Measurements from ENCODE around the gene NQO1. TPM values are rescaled to one million over a fixed set of nuclear protein-coding genes. Genes with fewer than 3 reads are reported as not detected.
A peak's percentile ranks its signal among the peaks of the same experiment; 100 is the strongest.

Gene NQO1
- 90.4 TPM for polyA plus RNA-seq (2013, experiment 1 of 2)
- 74.4 TPM for polyA plus RNA-seq (2013, experiment 2 of 2)

DNA sequence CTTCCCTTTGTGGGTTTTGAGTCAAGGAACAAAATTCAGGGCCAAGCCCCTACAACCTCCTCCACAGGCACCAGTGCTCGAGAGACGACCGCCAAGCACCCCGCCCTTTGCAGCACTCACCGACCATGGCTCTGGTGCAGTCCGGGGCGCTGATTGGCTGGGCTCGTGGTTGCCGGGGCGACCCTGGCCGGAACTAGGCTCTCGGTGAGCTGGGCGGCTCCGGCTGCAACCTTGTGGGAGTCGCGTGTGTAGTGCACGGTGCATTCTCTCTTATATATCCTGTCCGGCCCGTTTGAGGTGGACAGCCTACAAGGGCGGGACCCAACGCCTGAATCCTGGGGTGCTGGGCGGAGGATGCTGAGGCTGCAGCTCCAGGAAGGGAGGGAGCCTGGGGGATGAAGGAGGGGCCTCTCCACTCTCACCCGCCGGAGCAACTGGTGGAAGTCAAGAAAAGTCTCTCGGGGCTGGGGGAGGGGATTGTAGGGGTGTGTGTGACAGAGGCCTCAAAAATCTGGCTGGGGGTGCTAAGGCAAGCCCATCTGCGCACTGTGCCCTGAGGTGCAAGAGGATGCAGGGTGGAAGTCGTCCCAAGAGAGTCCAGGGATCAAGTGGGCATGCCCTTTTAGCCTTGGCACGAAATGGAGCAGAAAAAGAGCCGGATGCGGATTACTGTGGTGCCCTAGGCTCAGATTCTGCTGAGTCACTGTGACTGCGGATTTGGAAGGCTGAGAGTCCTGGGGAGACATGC is at the start of gene NQO1:
Gene NQO1 (minus strand): TSS at position 248 of the 748 bp plus-strand sequence. CDS start 121 bp downstream, at position 127.
- H3K27me3 ChIP-seq (ENCODE audit: insufficient read depth, low read length) = no peaks in the 10 kb centered on the region
- H3K36me3 ChIP-seq (ENCODE audit: insufficient read depth, low read length) = no peaks in the 10 kb centered on the region
- WGBS = 2% methylated on average over 31 of the region's 31 CpGs
- H3K4me1 ChIP-seq (ENCODE audit: insufficient read depth, low read length) = peaks cover 22% of the 10 kb centered on the region
- H3K4me3 ChIP-seq (ENCODE audit: low read length) = peak within 1 kb of the TSS; percentile 77
- H3K27ac ChIP-seq (ENCODE audit: low read depth, low read length) = peak within 1 kb of the TSS; percentile 94
- H3K9me3 ChIP-seq (ENCODE audit: insufficient read depth, low read depth, low read length) = no peaks in the 10 kb centered on the region
- H3K9ac ChIP-seq (ENCODE audit: low read depth, low read length) = peak within 1 kb of the TSS; percentile 91

DNA sequence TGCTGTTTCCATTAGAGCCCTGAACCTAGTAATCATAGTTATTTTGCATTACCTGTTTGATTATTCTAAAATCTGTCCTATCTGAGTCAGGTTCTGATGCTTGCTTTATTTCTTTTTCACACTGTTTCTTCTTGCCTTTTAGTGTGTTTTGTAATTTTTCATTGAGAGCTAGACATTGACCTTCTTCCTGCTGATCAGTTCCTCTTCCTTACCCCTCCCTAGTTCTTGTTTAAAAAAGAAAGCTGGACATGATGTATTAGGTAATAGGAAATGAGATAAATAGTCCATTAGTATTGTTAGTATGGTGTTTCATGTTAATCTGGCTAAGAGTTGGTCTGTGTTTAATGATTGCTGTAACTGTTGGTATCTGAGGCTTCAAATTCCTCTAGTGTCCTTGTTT is 49.2 kb upstream of the NQO1 start:
- H3K4me3 ChIP-seq (ENCODE audit: low read length) = no peak overlapping the region
- no peaks in the 10 kb centered on the region for H3K36me3 ChIP-seq (ENCODE audit: insufficient read depth, low read length)
- H3K27ac ChIP-seq (ENCODE audit: low read depth, low read length) = no peak overlapping the region
- no peak overlapping the region for H3K9ac ChIP-seq (ENCODE audit: low read depth, low read length)
- H3K9me3 ChIP-seq (ENCODE audit: insufficient read depth, low read depth, low read length) = peaks cover 8% of the 10 kb centered on the region; the same call in 1 of the 2 replicates
- no peaks in the 10 kb centered on the region for H3K4me1 ChIP-seq (ENCODE audit: insufficient read depth, low read length)
- H3K27me3 ChIP-seq (ENCODE audit: insufficient read depth, low read length) = no peaks in the 10 kb centered on the region

DNA sequence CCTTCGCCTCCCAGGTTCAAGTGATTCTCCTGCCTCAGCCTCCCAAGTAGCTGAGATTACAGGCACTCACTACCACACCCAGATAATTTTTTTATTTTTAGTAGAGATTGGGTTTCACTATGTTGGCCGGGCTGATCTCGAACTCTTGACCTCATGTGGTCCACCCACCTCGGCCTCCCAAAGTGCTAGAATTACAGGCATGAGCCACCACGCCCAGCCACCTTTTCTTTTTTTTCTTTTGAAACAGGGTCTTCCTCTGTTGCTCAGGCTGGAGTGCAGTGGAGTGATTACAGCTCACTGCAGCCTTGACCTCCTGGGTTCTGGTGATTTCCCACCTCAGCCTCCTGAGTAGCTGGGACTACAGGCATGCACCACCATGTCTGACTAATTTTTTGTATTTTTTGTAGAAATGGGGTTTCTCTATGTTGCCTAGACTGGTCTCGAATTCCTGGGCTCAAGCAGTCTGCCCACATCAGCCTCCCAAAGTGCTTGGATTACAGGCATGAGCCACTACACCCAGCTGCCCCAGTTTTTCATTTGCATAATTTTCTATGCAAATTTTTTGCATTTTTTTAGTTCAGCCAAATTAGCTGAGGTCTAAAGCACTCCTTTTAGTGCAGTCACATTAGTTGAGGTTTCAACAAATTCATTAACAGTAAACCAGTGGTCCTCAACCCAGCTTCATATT is 47.0 kb upstream of the NQO1 start:
- no peak overlapping the region for H3K4me3 ChIP-seq (ENCODE audit: low read length)
- WGBS = over 99% methylated on average over 6 of the region's 6 CpGs

DNA sequence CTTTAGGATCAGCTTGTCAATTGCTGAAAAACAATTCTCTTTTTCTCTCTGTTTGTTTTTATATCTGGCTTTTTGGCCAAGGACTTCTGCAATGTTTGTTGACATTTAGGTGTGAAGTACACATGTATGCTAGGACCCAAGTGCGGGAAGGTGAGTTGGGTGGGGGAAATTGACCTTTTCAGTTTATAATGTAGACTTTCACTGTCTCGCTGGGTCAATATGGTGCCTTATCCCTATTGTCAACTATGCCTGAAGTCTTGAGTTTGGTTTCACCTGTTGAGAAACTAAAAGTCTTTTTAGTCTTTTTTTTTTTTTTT is 45.2 kb upstream of the NQO1 start:
- Histone ChIP-seq H3K4me3 (ENCODE audit: low read length) (no peak overlapping the region), H3K36me3 (ENCODE audit: insufficient read depth, low read length) (no peaks in the 10 kb centered on the region), H3K9me3 (ENCODE audit: insufficient read depth, low read depth, low read length) (peaks cover 8% of the 10 kb centered on the region; the same call in 1 of the 2 replicates), H3K27me3 (ENCODE audit: insufficient read depth, low read length) (no peaks in the 10 kb centered on the region), H3K9ac (ENCODE audit: low read depth, low read length) (no peak overlapping the region), H3K27ac (ENCODE audit: low read depth, low read length) (no peak overlapping the region), H3K4me1 (ENCODE audit: insufficient read depth, low read length) (no peaks in the 10 kb centered on the region)
- WGBS = 91% methylated on average over 2 of the region's 2 CpGs

More for the DNA sequence above, 47.0 kb upstream of the NQO1 start:
- Histone ChIP-seq H3K9me3 (ENCODE audit: insufficient read depth, low read depth, low read length) (peaks cover 8% of the 10 kb centered on the region; the same call in 1 of the 2 replicates), H3K27ac (ENCODE audit: low read depth, low read length) (no peak overlapping the region), H3K36me3 (ENCODE audit: insufficient read depth, low read length) (no peaks in the 10 kb centered on the region), H3K4me1 (ENCODE audit: insufficient read depth, low read length) (no peaks in the 10 kb centered on the region), H3K9ac (ENCODE audit: low read depth, low read length) (no peak overlapping the region), H3K27me3 (ENCODE audit: insufficient read depth, low read length) (no peaks in the 10 kb centered on the region)

DNA sequence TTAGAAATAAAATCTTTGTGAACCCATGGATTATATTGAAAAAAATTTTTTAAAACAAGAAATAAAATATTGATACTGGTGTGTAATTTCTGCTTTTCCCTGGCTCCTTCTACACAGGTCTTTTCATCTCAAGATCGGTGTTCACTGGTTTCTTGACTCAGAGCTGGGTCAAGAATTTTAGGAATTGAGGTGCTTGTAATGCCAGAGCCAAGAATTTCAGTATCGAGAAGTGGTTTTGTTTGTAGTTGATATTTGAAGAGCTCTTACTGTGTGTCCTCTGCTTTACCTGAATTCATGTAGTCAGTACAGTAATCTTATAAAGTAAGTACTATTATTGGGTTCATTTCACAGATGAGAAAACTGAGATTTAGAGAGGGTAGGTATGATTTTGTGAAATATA is 43.0 kb upstream of the NQO1 start:
- Histone ChIP-seq H3K36me3 (ENCODE audit: insufficient read depth, low read length) (no peaks in the 10 kb centered on the region), H3K4me1 (ENCODE audit: insufficient read depth, low read length) (no peaks in the 10 kb centered on the region), H3K27ac (ENCODE audit: low read depth, low read length) (no peak overlapping the region), H3K9ac (ENCODE audit: low read depth, low read length) (no peak overlapping the region), H3K4me3 (ENCODE audit: low read length) (no peak overlapping the region), H3K9me3 (ENCODE audit: insufficient read depth, low read depth, low read length) (no peaks in the 10 kb centered on the region), H3K27me3 (ENCODE audit: insufficient read depth, low read length) (no peaks in the 10 kb centered on the region)
- 91% methylated on average over 2 of the region's 2 CpGs for whole genome bisulfite sequencing

- Histone ChIP-seq H3K9ac (ENCODE audit: low read depth, low read length) (no peak overlapping the region), H3K4me3 (ENCODE audit: low read length) (no peak overlapping the region), H3K27me3 (ENCODE audit: insufficient read depth, low read length) (no peaks in the 10 kb centered on the region), H3K27ac (ENCODE audit: low read depth, low read length) (no peak overlapping the region), H3K4me1 (ENCODE audit: insufficient read depth, low read length) (no peaks in the 10 kb centered on the region), H3K36me3 (ENCODE audit: insufficient read depth, low read length) (no peaks in the 10 kb centered on the region), H3K9me3 (ENCODE audit: insufficient read depth, low read depth, low read length) (no peaks in the 10 kb centered on the region)
- WGBS = 92% methylated on average over 6 of the region's 6 CpGs
Measured at GRCh38 chr16:69768666-69769065, 42.3 kb upstream of the NQO1 start.

- Histone ChIP-seq H3K9me3 (ENCODE audit: insufficient read depth, low read depth, low read length) (no peaks in the 10 kb centered on the region), H3K9ac (ENCODE audit: low read depth, low read length) (no peak overlapping the region), H3K36me3 (ENCODE audit: insufficient read depth, low read length) (no peaks in the 10 kb centered on the region), H3K27me3 (ENCODE audit: insufficient read depth, low read length) (no peaks in the 10 kb centered on the region), H3K4me1 (ENCODE audit: insufficient read depth, low read length) (peaks cover 6% of the 10 kb centered on the region; the same call in 1 of the 2 replicates), H3K27ac (ENCODE audit: low read depth, low read length) (no peak overlapping the region), H3K4me3 (ENCODE audit: low read length) (no peak overlapping the region)
- 94% methylated on average over 5 of the region's 5 CpGs for WGBS
Measured at GRCh38 chr16:69767459-69768229, 41.3 kb upstream of the NQO1 start.

GRCh38 chr16:69763599-69763942 is 37.2 kb upstream of the NQO1 start:
- Histone ChIP-seq H3K9me3 (ENCODE audit: insufficient read depth, low read depth, low read length) (no peaks in the 10 kb centered on the region), H3K4me3 (ENCODE audit: low read length) (peak overlapping the region; percentile 77; the same call in 1 of the 2 replicates), H3K9ac (ENCODE audit: low read depth, low read length) (no peak overlapping the region), H3K27ac (ENCODE audit: low read depth, low read length) (no peak overlapping the region), H3K27me3 (ENCODE audit: insufficient read depth, low read length) (no peaks in the 10 kb centered on the region), H3K4me1 (ENCODE audit: insufficient read depth, low read length) (peaks cover 12% of the 10 kb centered on the region; the same call in 1 of the 2 replicates), H3K36me3 (ENCODE audit: insufficient read depth, low read length) (no peaks in the 10 kb centered on the region)
- 93% methylated on average over 5 of the region's 5 CpGs for whole genome bisulfite sequencing

GRCh38 chr16:69762814-69763598 is 36.6 kb upstream of the NQO1 start:
- Histone ChIP-seq H3K27ac (ENCODE audit: low read depth, low read length) (peak overlapping the region; percentile 76; the same call in 1 of the 2 replicates), H3K9me3 (ENCODE audit: insufficient read depth, low read depth, low read length) (no peaks in the 10 kb centered on the region), H3K4me3 (ENCODE audit: low read length) (peak overlapping the region; percentile 77), H3K4me1 (ENCODE audit: insufficient read depth, low read length) (peaks cover 12% of the 10 kb centered on the region; the same call in 1 of the 2 replicates), H3K36me3 (ENCODE audit: insufficient read depth, low read length) (no peaks in the 10 kb centered on the region), H3K9ac (ENCODE audit: low read depth, low read length) (peak overlapping the region; percentile 78), H3K27me3 (ENCODE audit: insufficient read depth, low read length) (no peaks in the 10 kb centered on the region)
- WGBS = 33% methylated on average over 14 of the region's 14 CpGs

DNA sequence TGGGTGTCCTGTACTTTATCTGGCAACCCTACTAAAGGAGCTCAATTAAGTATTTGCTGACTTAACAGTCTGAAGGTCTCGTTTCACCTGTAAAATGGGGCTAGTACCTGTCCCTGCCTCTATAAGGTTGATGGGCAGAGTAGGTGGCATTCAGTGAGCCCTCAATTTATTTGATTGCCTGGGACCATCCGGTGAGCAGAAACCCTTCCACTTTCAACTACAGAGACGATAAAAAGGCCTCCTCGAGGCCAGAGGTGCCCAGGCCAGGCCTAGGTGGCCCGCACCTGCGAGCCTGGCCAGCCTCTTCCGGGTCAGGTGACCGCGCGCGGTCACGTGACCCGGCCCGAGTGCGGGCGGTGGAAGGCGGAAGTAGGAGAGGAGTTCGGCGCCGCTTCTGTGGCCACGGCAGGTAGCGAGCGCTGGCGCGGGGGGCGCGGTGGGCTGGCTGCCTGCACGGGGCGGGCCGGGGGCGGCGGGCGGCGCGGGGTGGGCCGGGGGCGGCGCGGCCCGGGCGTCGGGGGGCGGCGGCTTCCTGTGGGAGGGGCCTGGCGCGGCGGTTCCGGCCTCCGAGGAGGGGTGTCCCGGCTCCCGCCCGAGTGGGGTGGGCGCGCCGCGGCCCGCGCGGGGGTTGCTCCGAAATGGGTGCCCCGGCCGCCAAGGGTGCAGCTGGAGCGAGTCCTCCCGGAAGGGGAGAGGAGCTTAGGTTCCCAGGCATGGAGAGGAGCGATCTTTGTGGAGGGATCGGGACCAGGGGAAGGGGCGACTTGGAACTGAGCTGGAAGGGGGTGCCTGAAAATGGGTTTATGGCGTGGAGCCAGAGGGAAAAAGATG is 35.8 kb upstream of the NQO1 start, which contains the start of gene WWP2:
Gene WWP2 (plus strand): TSS at position 350 of the 831 bp plus-strand sequence. CDS start 24,679 bp downstream, outside the sequence.
- no peaks in the 10 kb centered on the region for H3K27me3 ChIP-seq (ENCODE audit: insufficient read depth, low read length)
- H3K4me3 ChIP-seq (ENCODE audit: low read length) = peak within 1 kb of the TSS; percentile 77
- H3K4me1 ChIP-seq (ENCODE audit: insufficient read depth, low read length) = peaks cover 12% of the 10 kb centered on the region; the same call in 1 of the 2 replicates
- WGBS = 2% methylated on average over 68 of the region's 68 CpGs
- H3K9me3 ChIP-seq (ENCODE audit: insufficient read depth, low read depth, low read length) = no peaks in the 10 kb centered on the region
- H3K36me3 ChIP-seq (ENCODE audit: insufficient read depth, low read length) = no peaks in the 10 kb centered on the region
- peak within 1 kb of the TSS; percentile 80; the same call in 1 of the 2 replicates for H3K27ac ChIP-seq (ENCODE audit: low read depth, low read length)
- peak within 1 kb of the TSS; percentile 78 for H3K9ac ChIP-seq (ENCODE audit: low read depth, low read length)

Data from HUES64 (cell line).